Hepatocyte (in vitro differentiated cells): ENCODE results near the gene TAX1BP3. TPM values are rescaled to one million over a fixed set of nuclear protein-coding genes. Genes with fewer than 3 reads are reported as not detected.

Experiments used
- DNase-seq: peaks from one replicate; pipeline ENCODE4 v3.0.0-alpha.2; 2016; ENCODE audit warnings: low spot score
- H2AFZ ChIP-seq: fragments of 200-600 bp; sonication (generic); 2 replicates; pipeline ENCODE4 v1.6.0; 2016; ENCODE audit warnings: antibody characterized with exemption, mild to moderate bottlenecking
- H3K27ac ChIP-seq: fragments of 200-600 bp; sonication (generic); 2 replicates; pipeline ENCODE4 v1.5.1; 2016; ENCODE audit warnings: mild to moderate bottlenecking
- H3K27me3 ChIP-seq: fragments of 200-600 bp; sonication (generic); 2 replicates; pipeline ENCODE4 v1.6.1; 2016
- H3K36me3 ChIP-seq: fragments of 200-600 bp; sonication (generic); replicated peaks from 2 replicates; pipeline ENCODE4 v1.5.1; 2016; ENCODE audit warnings: low read depth; ENCODE audit not compliant: insufficient read depth
- H3K4me1 ChIP-seq: fragments of 200-600 bp; sonication (generic); 2 replicates; pipeline ENCODE4 v1.5.1; 2016; ENCODE audit warnings: mild to moderate bottlenecking, moderate library complexity; ENCODE audit not compliant: insufficient read depth
- H3K4me2 ChIP-seq: fragments of 200-600 bp; sonication (generic); 2 replicates; pipeline ENCODE4 v1.6.0; 2016
- H3K4me3 ChIP-seq: fragments of 200-600 bp; sonication (generic); 2 replicates; pipeline ENCODE4 v1.5.1; 2016; ENCODE audit warnings: mild to moderate bottlenecking
- H3K79me2 ChIP-seq: fragments of 200-600 bp; sonication (generic); 2 replicates; pipeline ENCODE4 v1.6.0; 2017; ENCODE audit warnings: mild to moderate bottlenecking
- H3K9me2 ChIP-seq: fragments of 200-600 bp; sonication (generic); replicated peaks from 2 replicates; pipeline ENCODE4 v1.6.0; 2017; ENCODE audit warnings: mild to moderate bottlenecking; ENCODE audit not compliant: insufficient read depth
- H3K9me3 ChIP-seq: fragments of 200-600 bp; sonication (generic); 2 replicates; pipeline ENCODE4 v1.5.1; 2016; ENCODE audit warnings: low read depth, mild to moderate bottlenecking
- H4K20me1 ChIP-seq: fragments of 200-600 bp; sonication (generic); 2 replicates; pipeline ENCODE4 v1.6.0; 2016; ENCODE audit warnings: mild to moderate bottlenecking; ENCODE audit not compliant: insufficient read depth, poor library complexity, severe bottlenecking
- CTCF ChIP-seq: fragments of 200-600 bp; sonication (generic); IDR thresholded peaks from 2 replicates; pipeline ENCODE4 v1.5.1; 2016; ENCODE audit warnings: antibody characterized with exemption, mild to moderate bottlenecking; ENCODE audit not compliant: poor library complexity
- EZH2 ChIP-seq: fragments of 200-600 bp; sonication (generic); IDR thresholded peaks from 2 replicates; pipeline ENCODE4 v1.6.1; 2016; ENCODE audit warnings: antibody characterized with exemption, mild to moderate bottlenecking, borderline replicate concordance
- EZH2phosphoT487 ChIP-seq: fragments of 200-600 bp; sonication (generic); IDR thresholded peaks from one replicate; pipeline ENCODE4 v1.6.1; 2018; ENCODE audit warnings: antibody characterized with exemption, mild to moderate bottlenecking, low read depth, moderate library complexity; ENCODE audit not compliant: unreplicated experiment, severe bottlenecking
- WGBS: methylation state at CpG from one replicate; pipeline ENCODE4 v1.1.6; 2016; ENCODE audit warnings: low lambda C conversion rate; ENCODE audit errors: missing lambda C conversion rate; 5-methylcytosine and 5-hydroxymethylcytosine counted together
- polyA plus RNA-seq: library from polyadenylated mRNA; unstranded; fragments of >200 nt; fragmentation: Nextera tagmentation; extraction: Ambion mirVana; gene quantifications from 2 replicates; pipeline ENCODE4 v1.2.1, GENCODE V29; 2016
- total RNA-seq: library from RNA; depleted of rRNA; stranded (reverse); fragments of >200 nt; gene quantifications from 2 replicates; pipeline ENCODE4 v1.2.3, GENCODE V29; 2014

Gene TAX1BP3
- total and polyA plus RNA-seq, 2 experiments from 2014 or later: 218 to 357 TPM

- no peak overlapping the region for H3K27ac ChIP-seq
- no peak overlapping the region for H3K4me3 ChIP-seq
- H3K4me2 ChIP-seq: no peak overlapping the region
- no peak overlapping the region for H2AFZ ChIP-seq
- H3K4me1 ChIP-seq: no peaks in the 10 kb centered on the region
- DNase-seq: no peak
- 86% methylated on average over 22 of the region's 22 CpGs for WGBS
- H3K79me2 ChIP-seq: no peaks in the 10 kb centered on the region
- H3K9me2 ChIP-seq: no peaks in the 10 kb centered on the region
- H3K27me3 ChIP-seq: peaks cover 20% of the 10 kb centered on the region
- no peaks in the 10 kb centered on the region for H3K9me3 ChIP-seq
- H3K36me3 ChIP-seq: no peaks in the 10 kb centered on the region
- TF ChIP-seq EZH2 (no peak), CTCF (no peak), EZH2phosphoT487 (no peak)
- H4K20me1 ChIP-seq: no peaks in the 10 kb centered on the region
Observed at GRCh38 chr17:3690094-3690715, 21.8 kb upstream of the TAX1BP3 start.

GRCh38 chr17:3689262-3690093 lies 21.1 kb upstream of the TAX1BP3 start:
- H3K4me1 ChIP-seq: no peaks in the 10 kb centered on the region
- no peaks in the 10 kb centered on the region for H4K20me1 ChIP-seq
- H3K9me2 ChIP-seq: no peaks in the 10 kb centered on the region
- H3K4me2 ChIP-seq: no peak overlapping the region
- no peaks in the 10 kb centered on the region for H3K9me3 ChIP-seq
- no peak overlapping the region for H3K4me3 ChIP-seq
- H3K79me2 ChIP-seq: no peaks in the 10 kb centered on the region
- H3K27me3 ChIP-seq: peaks cover 13% of the 10 kb centered on the region
- no peak overlapping the region for H3K27ac ChIP-seq
- 96% methylated on average over 40 of the region's 44 CpGs for whole genome bisulfite sequencing
- TF ChIP-seq CTCF: no peak
- no peak for TF ChIP-seq EZH2
- TF ChIP-seq EZH2phosphoT487: no peak
- no peaks in the 10 kb centered on the region for H3K36me3 ChIP-seq
- no peak for DNase-seq
- no peak overlapping the region for H2AFZ ChIP-seq

- H3K4me3 ChIP-seq: no peak overlapping the region
- DNase-seq: no peak
- TF ChIP-seq EZH2phosphoT487 (no peak), EZH2 (no peak), CTCF (no peak)
- H3K27me3 ChIP-seq: peaks cover 7% of the 10 kb centered on the region
- no peaks in the 10 kb centered on the region for H3K9me2 ChIP-seq
- no peak overlapping the region for H2AFZ ChIP-seq
- no peaks in the 10 kb centered on the region for H3K79me2 ChIP-seq
- H3K27ac ChIP-seq: no peak overlapping the region
- H3K4me2 ChIP-seq: no peak overlapping the region
- H3K4me1 ChIP-seq: no peaks in the 10 kb centered on the region
- no peaks in the 10 kb centered on the region for H3K9me3 ChIP-seq
- WGBS: 84% methylated on average over 13 of the region's 14 CpGs
- H3K36me3 ChIP-seq: no peaks in the 10 kb centered on the region
- no peaks in the 10 kb centered on the region for H4K20me1 ChIP-seq
Observed at GRCh38 chr17:3688852-3689261, 20.5 kb upstream of the TAX1BP3 start.
